Spleen (tissue), 11 donors: ENCODE data around the gene DGAT2. TPM values are rescaled to one million over a fixed set of nuclear protein-coding genes. Genes with fewer than 3 reads are reported as not detected.

Experiments used
- DNase-seq: peaks from one replicate; pipeline ENCODE4 v3.0.0-alpha.2; 2020
- H3K27ac ChIP-seq, 8 donors: fragments of 200-600 bp; sonication (generic) in 7 of 8; 1 replicate in 4 of 8; 2 replicates in 4 of 8; pipeline versions ENCODE4 v1.5.0 to v1.8.0; 2016 to 2021; ENCODE audit warnings: inconsistent platforms in 4 of 8, mild to moderate bottlenecking in 4 of 8, moderate library complexity in 1 of 8
- H3K27me3 ChIP-seq, 7 donors: fragments of 200-600 bp; sonication (generic) in 6 of 7; replicated peaks in 1 of 7; 1 replicate in 4 of 7; 2 replicates in 3 of 7; pipeline versions ENCODE4 v1.5.0 to v1.8.0; 2016 to 2021; ENCODE audit warnings: inconsistent platforms in 3 of 7, mild to moderate bottlenecking in 1 of 7
- H3K36me3 ChIP-seq, 6 donors: fragments of 200-600 bp; sonication (generic) in 5 of 6; 1 replicate in 4 of 6; 2 replicates in 2 of 6; pipeline versions ENCODE4 v1.5.0 to v1.8.0; 2016 to 2021; ENCODE audit warnings: inconsistent platforms in 2 of 6
- H3K4me1 ChIP-seq, 6 donors: fragments of 200-600 bp; sonication (generic) in 5 of 6; 1 replicate in 3 of 6; 2 replicates in 3 of 6; pipeline versions ENCODE4 v1.5.0 to v1.8.0; 2016 to 2021; ENCODE audit warnings: inconsistent platforms in 3 of 6
- H3K4me3 ChIP-seq, 8 donors: fragments of 200-600 bp; sonication (generic) in 7 of 8; 1 replicate in 4 of 8; 2 replicates in 4 of 8; pipeline versions ENCODE4 v1.5.0 to v1.8.0; 2016 to 2021; ENCODE audit warnings: inconsistent platforms in 4 of 8, mild to moderate bottlenecking in 4 of 8, moderate library complexity in 2 of 8
- H3K9me3 ChIP-seq, 8 donors: fragments of 200-600 bp; sonication (generic) in 7 of 8; 1 replicate in 4 of 8; 2 replicates in 4 of 8; pipeline versions ENCODE4 v1.5.0 to v1.8.0; 2016 to 2021; ENCODE audit warnings: inconsistent platforms in 4 of 8
- POLR2A ChIP-seq, 3 donors: fragments of 450-650 bp; IDR thresholded peaks; one replicate each; pipeline ENCODE4 v1.5.1; 2017; ENCODE audit warnings: antibody characterized with exemption in 3 of 3, mild to moderate bottlenecking in 1 of 3
- POLR2AphosphoS5 ChIP-seq, 3 donors: sonication (generic); formaldehyde crosslinking; IDR thresholded peaks; one replicate each; pipeline ENCODE4 v1.5.1; 2017; ENCODE audit warnings: antibody characterized with exemption in 3 of 3
- WGBS, 5 donors: extraction: QIAGEN DNeasy Blood & Tissue Kit in 3 of 5; methylation state at CpG; one replicate each; pipeline versions ENCODE4 v1.1.5 to v1.1.7; 2013 to 2018; 5-methylcytosine and 5-hydroxymethylcytosine counted together
- intact Hi-C: fragments of 100-400 bp; cut with DNase I; formaldehyde crosslinking; loops from one replicate; pipeline ENCODE4 v1.15.0; 2023; ENCODE audit warnings: low total_unique reads
- polyA plus RNA-seq, 3 donors: library from polyadenylated mRNA; stranded (reverse); fragments of 200-250 nt; gene quantifications; one replicate each; pipeline ENCODE4 v1.2.1, GENCODE V29; 2013
- total RNA-seq, 7 donors: library from RNA; depleted of rRNA in 3 of 7; stranded (reverse); fragments of >200 nt in 3 of 7; fragmentation: NEBNext Ultra II Directional in 4 of 7; extraction: Animal tissue kit (Norgen Biotek cat#: 25700) in 4 of 7; gene quantifications; one replicate each; pipeline versions ENCODE4 v1.1.0 to v1.2.1, GENCODE V29; 2016 to 2021
- TF ChIP-seq, protein P1 (sequence below), 11 experiments: fragments of 200-600 bp in 7 of 11; fragments of 450-650 bp in 4 of 11; sonication (generic) in 4 of 11; IDR thresholded peaks in 8 of 11; conservative IDR thresholded peaks in 3 of 11; 1 replicate in 7 of 11; 2 replicates in 4 of 11; pipeline versions ENCODE4 v1.4.0 to v1.8.0; 2016 to 2021; ENCODE audit warnings: antibody characterized with exemption in 11 of 11, inconsistent platforms in 4 of 11, mild to moderate bottlenecking in 1 of 11
- donor health status: healthy with polysubstance abuse.
- donor health status: DM: no; HTN: no; CAD: no; lungs with moderate emphysema.
- donor health status: DM: no; HTN: no; CAD: no.
- donor health status: Bipolar disorder and iron deficiency.
- donor health status: healthy.
- donor health status: DM: no; HTN: no; CAD: no.
- donor health status: DM: yes; HTN: yes; CAD: no.

The DGAT2 gene
- total and polyA plus RNA-seq, 10 donors: 3.5 to 71.7 (median 15.9) TPM

DNA sequence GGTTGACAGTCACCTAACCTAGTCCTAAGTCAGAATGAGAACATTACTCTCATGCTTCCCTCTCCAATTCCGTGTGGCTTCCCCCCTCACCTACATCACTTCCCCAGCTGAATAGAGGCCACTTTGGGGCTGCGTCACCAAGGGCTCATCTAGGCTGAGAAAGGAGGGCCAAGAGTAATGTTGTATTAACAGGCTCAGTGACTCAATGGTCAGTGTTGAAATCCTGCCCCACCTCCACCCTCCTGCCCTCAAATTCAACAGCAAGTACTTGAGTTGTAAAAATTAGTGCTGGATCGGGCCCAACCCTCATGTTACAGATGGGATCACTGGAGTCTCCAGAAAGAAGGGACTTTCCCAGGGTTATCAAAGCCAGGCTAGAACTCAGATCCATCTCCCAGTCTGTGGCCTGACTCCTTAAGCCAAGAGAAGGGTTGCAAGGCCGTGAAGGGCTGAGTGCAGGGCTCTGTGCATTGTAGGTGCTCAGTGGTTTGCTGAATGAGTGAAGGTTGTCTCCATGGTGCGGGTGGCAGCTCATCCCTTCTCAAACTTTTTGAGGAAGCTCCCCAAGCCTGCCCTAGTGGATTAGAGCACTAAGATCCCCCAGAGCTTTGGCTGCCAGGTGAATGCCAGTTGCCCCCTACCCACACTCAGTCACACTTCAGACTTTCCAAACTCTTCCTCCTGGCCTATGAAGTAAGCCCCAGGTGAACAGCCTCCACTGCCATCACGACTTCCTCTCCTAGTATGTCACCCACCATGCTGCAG, 3.2 kb downstream of the DGAT2 start:
- 54 to 76% (median 67%) methylated on average over 6 of the region's 6 CpGs for WGBS, 5 donors
- intact Hi-C loops: no loop called here
- Histone ChIP-seq H3K4me3 (peak overlapping the region in 1 of 8 donors; percentile 53), H3K4me1 (peaks cover 15 to 96% (median 54%) of the 10 kb centered on the region in 6 donors), H3K27me3 (peaks cover 0 to 29% (median 8%) of the 10 kb centered on the region in 7 donors), H3K9me3 (no peaks in the 10 kb centered on the region), H3K27ac (peak overlapping the region in 7 of 8 donors; percentile 18 to 92 (median 85)), H3K36me3 (no peaks in the 10 kb centered on the region)
- peak; percentile 87 for DNase-seq
- TF ChIP-seq, protein P1, sequence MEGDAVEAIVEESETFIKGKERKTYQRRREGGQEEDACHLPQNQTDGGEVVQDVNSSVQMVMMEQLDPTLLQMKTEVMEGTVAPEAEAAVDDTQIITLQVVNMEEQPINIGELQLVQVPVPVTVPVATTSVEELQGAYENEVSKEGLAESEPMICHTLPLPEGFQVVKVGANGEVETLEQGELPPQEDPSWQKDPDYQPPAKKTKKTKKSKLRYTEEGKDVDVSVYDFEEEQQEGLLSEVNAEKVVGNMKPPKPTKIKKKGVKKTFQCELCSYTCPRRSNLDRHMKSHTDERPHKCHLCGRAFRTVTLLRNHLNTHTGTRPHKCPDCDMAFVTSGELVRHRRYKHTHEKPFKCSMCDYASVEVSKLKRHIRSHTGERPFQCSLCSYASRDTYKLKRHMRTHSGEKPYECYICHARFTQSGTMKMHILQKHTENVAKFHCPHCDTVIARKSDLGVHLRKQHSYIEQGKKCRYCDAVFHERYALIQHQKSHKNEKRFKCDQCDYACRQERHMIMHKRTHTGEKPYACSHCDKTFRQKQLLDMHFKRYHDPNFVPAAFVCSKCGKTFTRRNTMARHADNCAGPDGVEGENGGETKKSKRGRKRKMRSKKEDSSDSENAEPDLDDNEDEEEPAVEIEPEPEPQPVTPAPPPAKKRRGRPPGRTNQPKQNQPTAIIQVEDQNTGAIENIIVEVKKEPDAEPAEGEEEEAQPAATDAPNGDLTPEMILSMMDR (IDR thresholded peaks at IDR 0.05 in 8 of 11, conservative IDR thresholded peaks at IDR 0.05 in 3 of 11): no peak
- TF ChIP-seq POLR2A (IDR thresholded peaks at IDR 0.05) (no peak), POLR2AphosphoS5 (IDR thresholded peaks at IDR 0.05) (peak in 1 of 3 donors; percentile 70)

DNA sequence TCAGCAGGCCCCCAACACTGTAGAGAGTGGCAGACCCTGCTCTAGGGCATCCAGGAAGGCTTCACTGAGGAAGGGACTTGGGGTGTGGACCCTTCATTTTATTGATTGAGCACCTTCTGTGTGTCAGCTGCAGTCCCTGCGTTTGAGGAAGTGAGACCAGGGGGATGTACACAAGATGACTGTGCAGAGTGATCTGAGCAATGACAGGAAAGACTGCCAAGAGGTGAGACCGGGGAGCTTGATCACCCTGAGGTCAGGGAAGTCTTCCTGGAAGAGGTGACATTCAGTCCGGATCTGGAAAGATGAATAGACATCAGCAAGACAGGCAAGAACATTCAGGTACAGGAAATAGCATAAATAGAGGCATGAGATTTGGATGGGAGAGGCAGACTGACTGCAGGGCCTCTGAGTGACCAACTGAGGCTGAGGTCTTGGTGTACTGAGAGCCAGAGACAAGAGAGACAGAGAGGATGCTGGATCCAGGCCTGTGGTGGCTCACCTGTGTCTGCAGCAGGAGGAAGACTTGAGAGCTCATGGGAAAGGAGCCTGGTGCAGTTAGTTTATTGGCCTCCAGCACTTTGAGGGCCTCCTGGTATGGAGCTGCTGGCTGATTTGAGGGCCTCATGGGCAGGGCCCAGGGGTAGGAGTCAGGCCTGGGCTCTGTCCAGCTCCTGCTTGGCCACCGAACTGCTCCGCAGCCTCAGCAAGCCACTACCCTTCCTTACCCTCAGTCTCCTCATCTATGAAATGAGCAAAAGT, 5.2 kb downstream of the DGAT2 start:
- Histone ChIP-seq H3K4me3 (peak overlapping the region in 1 of 8 donors; percentile 53), H3K27ac (peak overlapping the region in 7 of 8 donors; percentile 55 to 92 (median 85)), H3K4me1 (peaks cover 8 to 100% (median 53%) of the 10 kb centered on the region in 6 donors), H3K36me3 (no peaks in the 10 kb centered on the region), H3K9me3 (no peaks in the 10 kb centered on the region), H3K27me3 (peaks cover 0 to 10% (median 2%) of the 10 kb centered on the region in 7 donors)
- TF ChIP-seq, protein P1 (IDR thresholded peaks at IDR 0.05 in 8 of 11, conservative IDR thresholded peaks at IDR 0.05 in 3 of 11): no peak
- TF ChIP-seq POLR2AphosphoS5 (IDR thresholded peaks at IDR 0.05): peak in 1 of 3 donors; percentile 80
- 45 to 52% (median 49%) methylated on average over 5 of the region's 5 CpGs for WGBS, 5 donors
- peak; percentile 81 for DNase-seq
- intact Hi-C loops: no loop called here

DNA sequence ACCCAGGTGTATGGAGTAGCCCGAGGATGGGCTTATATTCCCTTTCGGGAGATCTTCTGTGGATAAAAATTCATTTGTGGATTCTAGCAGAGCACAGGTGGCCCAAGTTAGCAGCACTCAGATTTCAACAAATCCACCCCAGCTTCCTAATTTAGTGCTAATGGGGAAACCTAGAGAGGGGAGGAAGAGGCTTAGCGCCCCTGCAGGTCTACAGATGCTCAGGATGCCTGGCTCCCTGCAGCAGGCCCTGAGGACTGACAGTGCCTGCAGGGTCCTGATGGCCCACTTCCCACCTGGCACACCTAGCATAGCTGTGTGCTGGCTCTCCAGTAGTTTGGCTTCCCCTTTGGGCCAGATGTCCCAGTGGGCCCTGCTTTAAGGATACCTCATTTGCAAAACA, 6.5 kb downstream of the DGAT2 start:
- no peak overlapping the region for H3K4me3 ChIP-seq
- DNase-seq: peak; percentile 71
- peaks cover 3 to 100% (median 42%) of the 10 kb centered on the region in 6 donors for H3K4me1 ChIP-seq
- intact Hi-C loops: no loop called here
- H3K9me3 ChIP-seq: no peaks in the 10 kb centered on the region
- no peaks in the 10 kb centered on the region for H3K36me3 ChIP-seq
- WGBS, 5 donors: 91 to 98% (median 95%) methylated on average over 2 to 3 of the region's 3 CpGs
- H3K27me3 ChIP-seq: no peaks in the 10 kb centered on the region
- no peak for TF ChIP-seq POLR2A (IDR thresholded peaks at IDR 0.05)
- peak overlapping the region in 2 of 8 donors; percentile 91 to 92 for H3K27ac ChIP-seq

DNA sequence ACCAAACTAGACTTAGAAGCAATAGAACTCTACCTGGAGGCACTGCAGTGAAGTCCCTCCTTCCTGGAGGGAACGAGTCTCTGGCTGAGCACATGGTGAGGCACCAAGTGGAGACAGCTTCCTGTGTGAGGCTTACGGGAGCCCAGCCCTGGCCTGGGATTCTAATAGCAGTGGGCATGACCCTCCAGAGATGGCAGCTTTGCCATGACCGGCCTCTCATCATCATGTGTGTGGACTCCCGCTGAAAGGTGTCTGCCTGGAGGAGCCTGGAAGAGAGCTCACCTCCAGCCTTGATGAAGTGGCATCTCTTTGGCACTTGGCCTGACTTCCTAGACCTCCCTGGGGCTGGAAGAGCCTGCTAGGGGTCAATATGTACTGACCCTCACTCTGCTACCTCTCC, 8.0 kb downstream of the DGAT2 start:
- peak overlapping the region in 1 of 8 donors; percentile 51 for H3K4me3 ChIP-seq
- H3K27me3 ChIP-seq: no peaks in the 10 kb centered on the region
- no peak for TF ChIP-seq POLR2A (IDR thresholded peaks at IDR 0.05)
- TF ChIP-seq, protein P1 (IDR thresholded peaks at IDR 0.05 in 8 of 11, conservative IDR thresholded peaks at IDR 0.05 in 3 of 11): no peak
- TF ChIP-seq POLR2AphosphoS5 (IDR thresholded peaks at IDR 0.05): no peak
- H3K4me1 ChIP-seq: peaks cover 3 to 87% (median 38%) of the 10 kb centered on the region in 6 donors
- intact Hi-C loops: no loop called here
- WGBS, 5 donors: 67 to 95% (median 82%) methylated on average over 1 to 4 of the region's 4 CpGs
- H3K9me3 ChIP-seq: no peaks in the 10 kb centered on the region
- H3K36me3 ChIP-seq: no peaks in the 10 kb centered on the region
- DNase-seq: peak; percentile 54
- H3K27ac ChIP-seq: peak overlapping the region in 2 of 8 donors; percentile 83 to 92
